ENCODE results near the gene BASP1.

GRCh38 chr5:17229313-17229712, 11.9 kb downstream of the BASP1 start:
- TF ChIP-seq POLR2AphosphoS5 (IDR thresholded peaks at IDR 0.05; ENCODE audit: low read depth, low read length) = no peak
- no peak for TF ChIP-seq ZBTB33 (IDR thresholded peaks at IDR 0.05; ENCODE audit: borderline replicate concordance, low read depth)
